Activated naive CD8-positive, alpha-beta T cell treated with anti-CD3 and anti-CD28 coated beads, Interleukin-2, amount 50 U/mL, for 24 hours (primary cell): ENCODE measurements around the gene PSMB1.
"Not testable (repeated sequence)": the region's sequence is repeated elsewhere in the genome, so short reads cannot be mapped to it uniquely, and the experiment has no call there.

ENCODE experiments used
- ATAC-seq: fragments of 150-1000 bp; cut with Tn5 transposase; one replicate; pipeline ENCODE4 v1.10.0; 2021
- DNase-seq: peaks from one replicate; pipeline ENCODE4 v3.0.0; 2021
- H3K27ac Mint-ChIP-seq: one replicate; pipeline ENCODE4 v1.8.0; 2021; ENCODE audit warnings: mild to moderate bottlenecking, mixed read lengths
- H3K27me3 Mint-ChIP-seq: one replicate; pipeline ENCODE4 v1.8.0; 2021; ENCODE audit warnings: mixed read lengths
- H3K36me3 Mint-ChIP-seq: one replicate; pipeline ENCODE4 v1.8.0; 2021; ENCODE audit warnings: low read depth, mixed read lengths
- H3K4me1 Mint-ChIP-seq: one replicate; pipeline ENCODE4 v1.8.0; 2021; ENCODE audit warnings: mixed read lengths
- H3K4me3 Mint-ChIP-seq: one replicate; pipeline ENCODE4 v1.8.0; 2021; ENCODE audit warnings: mild to moderate bottlenecking, moderate library complexity, mixed read lengths
- H3K9me3 Mint-ChIP-seq: one replicate; pipeline ENCODE4 v1.8.0; 2021; ENCODE audit warnings: mixed read lengths

Gene PSMB1

GRCh38 chr6:170502268-170502667 lies 50.8 kb downstream of the PSMB1 start:
- not testable (repeated sequence) for DNase-seq, H3K4me1 Mint-ChIP-seq, ATAC-seq, H3K27ac Mint-ChIP-seq, H3K4me3 Mint-ChIP-seq, H3K36me3 Mint-ChIP-seq
- peaks cover 10% of the 10 kb centered on the region for H3K9me3 Mint-ChIP-seq
- H3K27me3 Mint-ChIP-seq, result peaks cover 55% of the 10 kb centered on the region

DNA sequence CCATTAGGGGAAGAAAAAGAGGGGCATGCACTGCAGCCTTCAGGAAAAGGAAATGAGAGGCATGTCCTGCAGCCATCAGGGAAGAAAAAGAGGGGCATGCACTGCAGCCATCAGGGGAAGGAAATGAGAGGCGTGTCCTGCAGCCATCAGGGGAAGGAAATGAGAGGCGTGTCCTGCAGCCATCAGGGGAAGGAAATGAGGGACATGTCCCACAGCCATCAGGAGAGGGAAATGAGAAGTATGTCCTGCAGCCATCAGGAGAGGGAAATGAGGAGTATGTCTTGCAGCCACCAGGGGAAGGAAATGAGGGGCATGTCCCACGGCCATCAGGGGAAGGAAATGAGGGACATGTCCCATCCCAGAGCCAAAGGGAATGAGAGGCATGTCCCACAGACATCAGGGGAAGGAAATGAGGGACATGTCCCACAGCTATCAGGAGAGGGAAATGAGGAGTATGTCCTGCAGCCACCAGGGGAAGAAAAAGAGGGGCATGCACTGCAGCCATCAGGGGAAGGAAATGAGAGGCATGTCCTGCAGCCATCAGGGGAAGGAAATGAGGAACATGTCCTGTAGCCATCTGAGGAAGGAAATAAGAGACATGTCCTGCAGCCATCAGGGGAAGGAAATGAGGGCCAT lies 52.0 kb downstream of the PSMB1 start:
- Mint-ChIP-seq H3K27me3 (peaks cover 59% of the 10 kb centered on the region), H3K36me3 (no peaks in the 10 kb centered on the region), H3K9me3 (peaks cover 10% of the 10 kb centered on the region), H3K4me3 (no peak overlapping the region), H3K27ac (no peak overlapping the region), H3K4me1 (no peaks in the 10 kb centered on the region)
- ATAC-seq (no peak), DNase-seq (no peak)

DNA sequence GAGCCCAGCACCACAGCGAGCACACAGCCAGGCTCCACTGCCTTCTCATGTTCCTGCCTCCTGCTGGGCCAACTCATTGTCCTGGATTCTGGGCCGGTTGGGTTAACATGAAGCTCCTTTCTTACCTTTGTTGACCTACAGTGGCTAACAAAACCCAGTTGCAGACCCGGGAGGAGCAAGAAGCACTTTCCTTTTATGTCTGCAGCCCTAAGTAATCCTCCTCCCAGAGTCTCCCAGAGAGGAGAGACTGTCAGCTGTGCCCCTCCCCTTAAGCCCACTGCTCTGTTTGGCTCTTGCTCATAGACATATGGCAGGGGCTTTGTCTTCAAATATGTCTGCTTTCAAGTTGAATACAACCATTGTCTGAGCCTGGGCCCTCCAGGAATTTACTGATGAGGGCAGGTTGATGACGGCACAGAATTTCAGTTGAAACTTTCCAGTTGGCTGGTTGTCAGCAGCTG lies 55.2 kb downstream of the PSMB1 start:
- no peaks in the 10 kb centered on the region for H3K4me1 Mint-ChIP-seq
- ATAC-seq, result no peak
- H3K36me3 Mint-ChIP-seq, result no peaks in the 10 kb centered on the region
- H3K27ac Mint-ChIP-seq, result no peak overlapping the region
- H3K4me3 Mint-ChIP-seq, result no peak overlapping the region
- H3K9me3 Mint-ChIP-seq, result peaks cover 10% of the 10 kb centered on the region
- peaks cover 59% of the 10 kb centered on the region for H3K27me3 Mint-ChIP-seq
- no peak for DNase-seq

GRCh38 chr6:170493354-170493753 lies 59.8 kb downstream of the PSMB1 start:
- Mint-ChIP-seq H3K9me3 (no peaks in the 10 kb centered on the region), H3K27me3 (peaks cover 28% of the 10 kb centered on the region), H3K4me1 (no peaks in the 10 kb centered on the region), H3K4me3 (no peak overlapping the region), H3K27ac (no peak overlapping the region), H3K36me3 (no peaks in the 10 kb centered on the region)
- ATAC-seq, result no peak
- DNase-seq, result no peak

GRCh38 chr6:170490259-170490658 lies 62.8 kb downstream of the PSMB1 start:
- H3K36me3 Mint-ChIP-seq, result no peaks in the 10 kb centered on the region
- peaks cover 30% of the 10 kb centered on the region for H3K27me3 Mint-ChIP-seq
- no peaks in the 10 kb centered on the region for H3K4me1 Mint-ChIP-seq
- no peaks in the 10 kb centered on the region for H3K9me3 Mint-ChIP-seq
- DNase-seq (no peak), ATAC-seq (no peak)
- no peak overlapping the region for H3K27ac Mint-ChIP-seq
- no peak overlapping the region for H3K4me3 Mint-ChIP-seq

GRCh38 chr6:170489836-170490235 lies 63.3 kb downstream of the PSMB1 start:
- H3K27ac Mint-ChIP-seq, result no peak overlapping the region
- H3K36me3 Mint-ChIP-seq, result no peaks in the 10 kb centered on the region
- H3K9me3 Mint-ChIP-seq, result no peaks in the 10 kb centered on the region
- H3K4me1 Mint-ChIP-seq, result no peaks in the 10 kb centered on the region
- no peak for ATAC-seq
- no peak for DNase-seq
- peaks cover 31% of the 10 kb centered on the region for H3K27me3 Mint-ChIP-seq
- no peak overlapping the region for H3K4me3 Mint-ChIP-seq

DNA sequence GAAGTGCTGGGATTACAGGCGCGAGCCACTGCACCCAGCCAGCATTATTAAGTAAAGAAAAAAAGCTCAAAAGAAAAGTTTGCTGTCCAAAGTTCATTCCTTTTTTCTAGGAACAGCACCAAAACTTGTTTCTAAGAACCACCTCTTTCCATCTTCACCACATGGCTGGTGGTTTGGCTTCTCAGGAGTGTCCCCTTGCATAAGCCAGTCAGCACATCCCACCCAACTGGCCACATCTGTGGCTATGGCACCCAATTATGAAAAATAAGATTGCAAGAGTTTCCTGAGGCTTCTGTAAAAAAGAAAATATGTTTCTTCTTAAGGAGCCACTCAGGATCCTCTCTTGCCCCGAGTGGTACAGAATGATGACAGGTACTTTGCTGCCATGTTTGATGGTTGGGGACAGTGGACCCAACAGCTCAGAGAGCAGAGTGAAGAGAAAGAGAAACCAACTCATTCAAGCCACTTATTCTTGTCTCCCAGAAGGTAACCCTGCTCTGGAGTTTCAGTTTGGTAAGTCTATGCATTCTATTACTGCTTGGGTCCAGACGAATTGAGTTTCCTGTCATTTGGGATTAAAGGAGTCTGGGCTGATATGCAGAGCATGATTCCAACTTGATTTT lies 65.3 kb downstream of the PSMB1 start:
- Mint-ChIP-seq H3K27me3 (peaks cover 20% of the 10 kb centered on the region), H3K27ac (no peak overlapping the region), H3K9me3 (peaks cover 1% of the 10 kb centered on the region), H3K36me3 (no peaks in the 10 kb centered on the region), H3K4me3 (no peak overlapping the region), H3K4me1 (no peaks in the 10 kb centered on the region)
- no peak for ATAC-seq
- no peak for DNase-seq

- DNase-seq (no peak), ATAC-seq (no peak)
- H3K27ac Mint-ChIP-seq, result no peak overlapping the region
- no peaks in the 10 kb centered on the region for H3K4me1 Mint-ChIP-seq
- H3K4me3 Mint-ChIP-seq, result no peak overlapping the region
- no peaks in the 10 kb centered on the region for H3K36me3 Mint-ChIP-seq
- peaks cover 21% of the 10 kb centered on the region for H3K27me3 Mint-ChIP-seq
- H3K9me3 Mint-ChIP-seq, result peaks cover 7% of the 10 kb centered on the region
These were observed 67.9 kb downstream of the PSMB1 start for GRCh38 chr6:170485159-170485558.
